Measurements from ENCODE around the gene PHC1. TPM values are rescaled to one million over a fixed set of nuclear protein-coding genes. Genes with fewer than 3 reads are reported as not detected.

PHC1 gene
- polyA plus RNA-seq, 3 donors: 71.1 to 103 (median 73.3) TPM

GRCh38 chr12:8941691-8942478 is 27.6 kb downstream of the PHC1 start:
- DNase-seq (ENCODE audit: extremely low read depth in 1 of 11, low read depth in 9 of 11, low spot score in 4 of 11): no peak

DNA sequence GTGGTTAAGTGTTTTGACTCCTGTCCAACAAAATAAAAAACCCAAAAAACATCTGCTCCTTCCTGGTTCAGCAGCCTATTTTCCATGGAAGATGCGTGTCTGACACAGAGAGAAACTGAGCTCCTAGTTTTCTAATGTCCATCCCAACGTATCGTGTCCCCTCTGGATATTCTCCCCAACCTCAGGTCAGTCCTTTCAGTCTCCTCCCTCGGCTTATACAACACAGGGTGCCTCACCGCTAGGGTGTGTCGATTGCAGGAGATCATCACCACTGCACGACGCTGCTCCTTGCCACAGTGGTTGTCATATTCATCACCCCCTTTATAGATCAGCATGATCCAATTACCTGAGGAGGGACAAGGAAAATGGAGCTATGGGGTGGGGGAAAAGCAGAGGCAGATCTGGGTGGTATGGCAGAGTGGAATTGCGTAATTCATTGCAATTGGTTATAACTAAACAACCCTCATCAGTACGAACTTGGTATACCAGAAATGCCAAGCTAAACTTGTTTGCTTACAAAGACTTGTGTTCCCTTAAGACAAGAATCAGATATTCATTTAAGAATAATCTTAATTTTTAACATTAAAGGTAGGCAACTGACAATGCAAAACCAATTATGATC is 29.4 kb downstream of the PHC1 start:
- DNase-seq (ENCODE audit: extremely low read depth in 1 of 11, low read depth in 9 of 11, low spot score in 4 of 11): no peak

DNA sequence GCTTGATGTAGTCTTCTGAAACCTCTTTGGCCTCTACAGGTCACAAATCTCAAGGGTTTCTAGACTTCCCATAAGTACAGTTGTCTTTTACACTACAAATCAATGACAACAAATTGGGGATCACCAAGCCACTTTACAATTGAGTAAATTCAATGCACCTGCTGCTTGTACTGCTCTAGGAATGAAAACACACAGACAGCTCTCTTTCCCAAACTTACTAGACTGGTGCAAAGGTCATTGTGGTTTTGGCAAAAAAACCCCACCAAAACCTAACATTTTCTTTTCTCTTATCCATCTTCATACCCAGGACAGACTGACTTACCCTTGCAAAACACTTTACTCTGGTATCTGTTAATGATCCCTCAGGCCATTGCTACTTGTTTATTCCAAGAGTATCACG is 32.4 kb downstream of the PHC1 start:
- no peak for DNase-seq (ENCODE audit: extremely low read depth in 1 of 11, low read depth in 9 of 11, low spot score in 4 of 11)

DNA sequence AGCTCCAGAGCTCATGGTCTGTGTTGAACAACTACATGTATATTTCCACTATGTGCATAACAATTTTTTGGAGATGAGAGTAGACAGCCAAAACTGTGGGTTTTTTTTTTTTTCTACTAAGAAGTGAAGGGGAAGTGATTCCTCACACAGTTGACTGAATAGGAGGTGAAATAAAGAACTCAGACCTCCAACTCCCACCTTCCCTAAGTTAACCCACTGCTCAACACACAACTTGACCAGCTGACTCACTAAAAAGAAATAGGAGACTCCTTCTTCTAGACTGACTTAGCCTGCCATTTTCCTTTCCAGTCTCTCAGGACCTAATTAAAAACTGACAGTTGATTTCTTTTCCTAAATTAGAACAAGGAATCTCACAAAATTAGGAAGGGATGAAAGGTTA is 33.4 kb downstream of the PHC1 start:
- DNase-seq (ENCODE audit: extremely low read depth in 1 of 11, low read depth in 9 of 11, low spot score in 4 of 11): no peak

DNA sequence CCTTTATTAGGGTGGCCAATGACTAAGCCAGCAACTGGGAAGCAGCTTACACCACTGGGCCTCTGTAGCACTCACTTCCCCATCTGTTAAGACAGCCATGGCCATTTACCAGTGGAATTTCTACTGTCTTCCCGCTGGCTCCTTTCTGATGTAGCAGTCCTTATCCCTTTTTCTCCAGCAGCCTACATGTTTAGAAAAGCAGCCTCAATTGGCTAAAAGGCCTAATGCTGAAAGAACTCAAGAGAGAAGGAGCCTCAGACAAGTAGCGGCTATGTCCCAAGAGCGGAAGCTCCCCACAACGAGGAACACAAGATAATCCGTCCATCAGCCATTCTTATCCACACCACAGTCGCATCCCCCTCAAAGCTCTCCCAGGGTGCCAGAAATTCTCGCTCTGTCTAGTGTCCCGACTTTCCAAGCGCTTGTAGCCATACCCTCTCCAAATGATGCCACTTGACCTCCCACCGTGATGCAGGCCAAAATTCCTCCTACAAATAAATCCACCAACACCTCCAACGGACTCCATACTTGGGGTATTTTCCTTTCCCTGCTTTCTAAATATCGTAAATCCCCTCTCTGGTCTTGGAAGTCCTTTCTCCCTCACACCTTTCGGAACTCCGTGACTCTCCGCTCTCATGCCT is 34.5 kb downstream of the PHC1 start:
- peak in 5 of 11 donors; percentile 1 to 11 (median 3) for DNase-seq (ENCODE audit: extremely low read depth in 1 of 11, low read depth in 9 of 11, low spot score in 4 of 11)

DNA sequence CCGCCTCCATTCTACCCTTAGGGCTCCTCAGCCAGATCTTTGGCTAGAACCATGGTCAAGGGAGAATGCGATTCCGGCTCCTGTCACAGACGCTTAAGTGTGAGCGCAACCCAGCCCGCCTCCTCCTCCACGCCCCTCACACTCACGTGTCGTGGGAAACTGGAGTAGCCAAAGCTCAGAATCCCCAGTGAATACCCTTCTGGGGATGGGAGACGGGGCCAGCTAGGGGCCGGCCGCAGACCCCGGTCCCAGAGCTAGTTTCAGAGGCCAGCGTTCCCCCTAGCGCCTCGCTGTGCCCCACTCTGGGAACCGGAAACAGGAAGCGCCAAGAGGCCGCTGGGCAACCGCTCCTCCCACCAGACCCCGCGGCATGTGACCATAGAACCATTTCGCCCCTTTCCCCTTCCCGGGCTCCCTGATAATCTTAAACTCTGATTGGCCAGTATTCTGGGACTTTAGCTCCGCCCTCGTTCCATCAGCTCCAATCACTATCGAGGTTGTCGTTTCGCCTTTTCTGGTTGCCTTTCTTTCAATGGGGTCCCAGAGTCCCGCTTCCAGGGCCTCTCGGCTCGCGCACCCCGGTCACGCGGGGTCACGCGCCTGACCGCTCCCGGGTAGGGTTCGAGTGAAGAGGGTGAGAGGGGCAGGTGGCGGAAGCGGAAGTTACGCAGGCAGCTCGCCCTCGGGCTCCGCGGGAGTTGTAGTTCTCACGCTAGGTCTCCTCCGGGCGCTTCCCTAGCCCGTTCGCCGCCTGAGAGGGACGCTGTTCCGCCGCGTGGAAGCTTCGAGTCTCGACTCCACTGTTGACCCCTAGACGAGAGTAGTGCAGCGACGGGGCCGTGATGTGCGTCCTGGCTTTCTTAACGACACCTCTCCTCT is 35.3 kb downstream of the PHC1 start, which contains the start of gene M6PR:
Gene M6PR (minus strand): TSS at position 304 of the 879 bp plus-strand sequence. CDS start 3,241 bp downstream, outside the sequence.
- peak; percentile 84 to 95 (median 91) for DNase-seq (ENCODE audit: extremely low read depth in 1 of 11, low read depth in 9 of 11, low spot score in 4 of 11)

GRCh38 chr12:8950221-8950527 is 35.9 kb downstream of the PHC1 start:
- DNase-seq (ENCODE audit: extremely low read depth in 1 of 11, low read depth in 9 of 11, low spot score in 4 of 11): no peak

- peak in 1 of 11 donors; percentile 4 for DNase-seq (ENCODE audit: extremely low read depth in 1 of 11, low read depth in 9 of 11, low spot score in 4 of 11)
Observed at GRCh38 chr12:8950702-8951478, 36.6 kb downstream of the PHC1 start.

- no peak for DNase-seq (ENCODE audit: extremely low read depth in 1 of 11, low read depth in 9 of 11, low spot score in 4 of 11)
Observed at GRCh38 chr12:8951744-8952143, 37.4 kb downstream of the PHC1 start.

GRCh38 chr12:8953773-8954402 is 39.6 kb downstream of the PHC1 start:
- no peak for DNase-seq (ENCODE audit: extremely low read depth in 1 of 11, low read depth in 9 of 11, low spot score in 4 of 11)

GRCh38 chr12:8956073-8956472 is 41.8 kb downstream of the PHC1 start:
- DNase-seq (ENCODE audit: extremely low read depth in 1 of 11, low read depth in 9 of 11, low spot score in 4 of 11): no peak

GRCh38 chr12:8956772-8957171 is 42.5 kb downstream of the PHC1 start:
- DNase-seq (ENCODE audit: extremely low read depth in 1 of 11, low read depth in 9 of 11, low spot score in 4 of 11): no peak

DNA sequence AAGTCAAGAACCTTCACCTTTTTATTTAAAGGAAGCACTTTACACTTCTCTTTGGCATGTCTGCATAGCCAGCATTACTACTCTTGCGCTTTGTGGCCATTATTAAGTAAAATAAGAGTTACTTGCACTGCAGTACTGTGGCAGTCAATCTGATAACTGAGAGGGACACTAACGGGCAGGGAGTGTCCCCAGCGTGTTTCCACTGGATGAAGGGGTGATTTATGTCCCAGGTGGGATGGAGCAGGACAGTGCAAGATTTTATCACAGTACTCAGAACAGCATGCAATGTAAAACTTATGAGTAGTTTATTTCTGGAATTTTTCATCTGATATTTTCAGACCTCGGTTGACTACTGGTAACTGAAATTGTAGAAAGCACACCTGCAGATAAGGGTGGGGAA is 43.3 kb downstream of the PHC1 start:
- DNase-seq (ENCODE audit: extremely low read depth in 1 of 11, low read depth in 9 of 11, low spot score in 4 of 11): no peak

DNA sequence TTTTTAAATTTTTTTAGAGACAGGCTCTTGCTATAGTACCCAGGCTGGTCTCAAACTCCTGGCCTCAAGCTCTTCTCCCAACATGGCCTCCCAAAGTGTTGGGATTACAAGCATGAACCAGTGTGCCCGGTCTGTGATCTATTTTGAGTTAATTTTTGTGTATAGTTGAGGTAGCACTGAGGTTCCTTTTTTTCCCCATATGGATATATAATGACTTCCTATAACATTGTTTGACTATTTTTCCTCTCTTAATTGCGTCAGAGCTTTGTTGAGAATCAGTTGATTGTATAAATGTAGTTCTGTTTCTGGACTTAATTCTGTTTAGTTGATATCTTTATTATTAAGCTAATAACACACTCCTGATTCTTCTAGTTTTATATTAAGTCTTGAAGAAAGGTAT is 43.8 kb downstream of the PHC1 start:
- DNase-seq (ENCODE audit: extremely low read depth in 1 of 11, low read depth in 9 of 11, low spot score in 4 of 11): no peak

- no peak for DNase-seq (ENCODE audit: extremely low read depth in 1 of 11, low read depth in 9 of 11, low spot score in 4 of 11)
Observed at GRCh38 chr12:8960176-8960575, 45.9 kb downstream of the PHC1 start.

DNA sequence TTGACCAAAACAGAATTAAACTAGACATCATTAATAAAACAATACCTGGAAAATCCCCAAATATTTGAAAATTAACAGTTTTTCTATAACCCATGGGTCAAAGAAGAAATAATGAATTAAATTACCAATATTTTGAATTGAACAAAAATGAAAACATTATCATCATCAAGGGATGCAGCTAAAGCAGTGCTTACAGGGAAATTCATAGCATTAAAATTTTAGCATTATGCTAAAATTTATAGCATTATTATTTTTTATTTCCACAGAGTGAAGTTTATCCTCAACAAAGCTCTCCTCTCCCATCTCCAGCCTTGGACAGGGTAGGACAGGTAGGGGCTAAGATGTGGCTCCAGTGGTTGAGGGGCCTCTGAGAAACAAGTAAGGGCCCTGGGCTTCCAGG is 54.5 kb downstream of the PHC1 start:
- DNase-seq (ENCODE audit: extremely low read depth in 1 of 11, low read depth in 9 of 11, low spot score in 4 of 11): no peak

- no peak for DNase-seq (ENCODE audit: extremely low read depth in 1 of 11, low read depth in 9 of 11, low spot score in 4 of 11)
Observed at GRCh38 chr12:8969861-8970411, 55.6 kb downstream of the PHC1 start.

- DNase-seq (ENCODE audit: extremely low read depth in 1 of 11, low read depth in 9 of 11, low spot score in 4 of 11): no peak
Observed at GRCh38 chr12:8970432-8970831, 56.1 kb downstream of the PHC1 start.

All from renal cortex interstitium (tissue), 11 donors.